ENCODE data around the gene SIX2. TPM values are rescaled to one million over a fixed set of nuclear protein-coding genes. Genes with fewer than 3 reads are reported as not detected.

The SIX2 gene
- total and polyA plus RNA-seq, 2 of the 8 experiments (the other 6 are each of a cell fraction or from before 2014, with no cell fraction given) = 0.47 to 1.0 TPM

DNA sequence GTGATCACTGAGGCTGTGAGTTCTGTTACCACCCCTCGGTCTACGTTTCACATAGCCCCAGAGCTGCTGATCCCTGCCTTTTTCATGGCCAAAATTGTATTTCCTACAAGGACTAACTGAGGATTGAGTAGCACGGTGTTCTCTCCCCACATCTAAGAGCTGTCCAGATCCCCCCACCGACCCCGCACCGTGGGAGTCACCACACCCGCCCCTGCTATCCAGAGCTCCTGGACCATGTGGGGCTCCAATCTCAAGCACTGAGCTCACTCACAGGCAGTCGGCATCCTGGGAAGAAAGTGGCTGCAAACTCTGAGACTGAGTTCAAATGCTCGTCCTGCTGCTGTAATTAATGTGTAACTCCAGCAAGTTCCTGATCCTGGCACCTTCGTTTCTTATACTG, 9.7 kb downstream of the SIX2 start (continued):
- TF ChIP-seq, protein P1, sequence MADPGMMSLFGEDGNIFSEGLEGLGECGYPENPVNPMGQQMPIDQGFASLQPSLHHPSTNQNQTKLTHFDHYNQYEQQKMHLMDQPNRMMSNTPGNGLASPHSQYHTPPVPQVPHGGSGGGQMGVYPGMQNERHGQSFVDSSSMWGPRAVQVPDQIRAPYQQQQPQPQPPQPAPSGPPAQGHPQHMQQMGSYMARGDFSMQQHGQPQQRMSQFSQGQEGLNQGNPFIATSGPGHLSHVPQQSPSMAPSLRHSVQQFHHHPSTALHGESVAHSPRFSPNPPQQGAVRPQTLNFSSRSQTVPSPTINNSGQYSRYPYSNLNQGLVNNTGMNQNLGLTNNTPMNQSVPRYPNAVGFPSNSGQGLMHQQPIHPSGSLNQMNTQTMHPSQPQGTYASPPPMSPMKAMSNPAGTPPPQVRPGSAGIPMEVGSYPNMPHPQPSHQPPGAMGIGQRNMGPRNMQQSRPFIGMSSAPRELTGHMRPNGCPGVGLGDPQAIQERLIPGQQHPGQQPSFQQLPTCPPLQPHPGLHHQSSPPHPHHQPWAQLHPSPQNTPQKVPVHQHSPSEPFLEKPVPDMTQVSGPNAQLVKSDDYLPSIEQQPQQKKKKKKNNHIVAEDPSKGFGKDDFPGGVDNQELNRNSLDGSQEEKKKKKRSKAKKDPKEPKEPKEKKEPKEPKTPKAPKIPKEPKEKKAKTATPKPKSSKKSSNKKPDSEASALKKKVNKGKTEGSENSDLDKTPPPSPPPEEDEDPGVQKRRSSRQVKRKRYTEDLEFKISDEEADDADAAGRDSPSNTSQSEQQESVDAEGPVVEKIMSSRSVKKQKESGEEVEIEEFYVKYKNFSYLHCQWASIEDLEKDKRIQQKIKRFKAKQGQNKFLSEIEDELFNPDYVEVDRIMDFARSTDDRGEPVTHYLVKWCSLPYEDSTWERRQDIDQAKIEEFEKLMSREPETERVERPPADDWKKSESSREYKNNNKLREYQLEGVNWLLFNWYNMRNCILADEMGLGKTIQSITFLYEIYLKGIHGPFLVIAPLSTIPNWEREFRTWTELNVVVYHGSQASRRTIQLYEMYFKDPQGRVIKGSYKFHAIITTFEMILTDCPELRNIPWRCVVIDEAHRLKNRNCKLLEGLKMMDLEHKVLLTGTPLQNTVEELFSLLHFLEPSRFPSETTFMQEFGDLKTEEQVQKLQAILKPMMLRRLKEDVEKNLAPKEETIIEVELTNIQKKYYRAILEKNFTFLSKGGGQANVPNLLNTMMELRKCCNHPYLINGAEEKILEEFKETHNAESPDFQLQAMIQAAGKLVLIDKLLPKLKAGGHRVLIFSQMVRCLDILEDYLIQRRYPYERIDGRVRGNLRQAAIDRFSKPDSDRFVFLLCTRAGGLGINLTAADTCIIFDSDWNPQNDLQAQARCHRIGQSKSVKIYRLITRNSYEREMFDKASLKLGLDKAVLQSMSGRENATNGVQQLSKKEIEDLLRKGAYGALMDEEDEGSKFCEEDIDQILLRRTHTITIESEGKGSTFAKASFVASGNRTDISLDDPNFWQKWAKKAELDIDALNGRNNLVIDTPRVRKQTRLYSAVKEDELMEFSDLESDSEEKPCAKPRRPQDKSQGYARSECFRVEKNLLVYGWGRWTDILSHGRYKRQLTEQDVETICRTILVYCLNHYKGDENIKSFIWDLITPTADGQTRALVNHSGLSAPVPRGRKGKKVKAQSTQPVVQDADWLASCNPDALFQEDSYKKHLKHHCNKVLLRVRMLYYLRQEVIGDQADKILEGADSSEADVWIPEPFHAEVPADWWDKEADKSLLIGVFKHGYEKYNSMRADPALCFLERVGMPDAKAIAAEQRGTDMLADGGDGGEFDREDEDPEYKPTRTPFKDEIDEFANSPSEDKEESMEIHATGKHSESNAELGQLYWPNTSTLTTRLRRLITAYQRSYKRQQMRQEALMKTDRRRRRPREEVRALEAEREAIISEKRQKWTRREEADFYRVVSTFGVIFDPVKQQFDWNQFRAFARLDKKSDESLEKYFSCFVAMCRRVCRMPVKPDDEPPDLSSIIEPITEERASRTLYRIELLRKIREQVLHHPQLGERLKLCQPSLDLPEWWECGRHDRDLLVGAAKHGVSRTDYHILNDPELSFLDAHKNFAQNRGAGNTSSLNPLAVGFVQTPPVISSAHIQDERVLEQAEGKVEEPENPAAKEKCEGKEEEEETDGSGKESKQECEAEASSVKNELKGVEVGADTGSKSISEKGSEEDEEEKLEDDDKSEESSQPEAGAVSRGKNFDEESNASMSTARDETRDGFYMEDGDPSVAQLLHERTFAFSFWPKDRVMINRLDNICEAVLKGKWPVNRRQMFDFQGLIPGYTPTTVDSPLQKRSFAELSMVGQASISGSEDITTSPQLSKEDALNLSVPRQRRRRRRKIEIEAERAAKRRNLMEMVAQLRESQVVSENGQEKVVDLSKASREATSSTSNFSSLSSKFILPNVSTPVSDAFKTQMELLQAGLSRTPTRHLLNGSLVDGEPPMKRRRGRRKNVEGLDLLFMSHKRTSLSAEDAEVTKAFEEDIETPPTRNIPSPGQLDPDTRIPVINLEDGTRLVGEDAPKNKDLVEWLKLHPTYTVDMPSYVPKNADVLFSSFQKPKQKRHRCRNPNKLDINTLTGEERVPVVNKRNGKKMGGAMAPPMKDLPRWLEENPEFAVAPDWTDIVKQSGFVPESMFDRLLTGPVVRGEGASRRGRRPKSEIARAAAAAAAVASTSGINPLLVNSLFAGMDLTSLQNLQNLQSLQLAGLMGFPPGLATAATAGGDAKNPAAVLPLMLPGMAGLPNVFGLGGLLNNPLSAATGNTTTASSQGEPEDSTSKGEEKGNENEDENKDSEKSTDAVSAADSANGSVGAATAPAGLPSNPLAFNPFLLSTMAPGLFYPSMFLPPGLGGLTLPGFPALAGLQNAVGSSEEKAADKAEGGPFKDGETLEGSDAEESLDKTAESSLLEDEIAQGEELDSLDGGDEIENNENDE (IDR thresholded peaks at IDR 0.05; ENCODE audit: insufficient replicate concordance, low read length) = no peak
- TF ChIP-seq CREB1 (IDR thresholded peaks at IDR 0.05) (no peak), KDM1A (IDR thresholded peaks at IDR 0.05; ENCODE audit: borderline replicate concordance, low read length) (no peak), POU5F1 (IDR thresholded peaks at IDR 0.05; ENCODE audit: low read depth, low read length) (no peak), EGR1 (IDR thresholded peaks at IDR 0.05; ENCODE audit: borderline replicate concordance, low read depth, low read length) (no peak), HDAC2 (IDR thresholded peaks at IDR 0.05; ENCODE audit: borderline replicate concordance in 1 of 2, low read depth in 2 of 2, low read length in 2 of 2) (no peak), RXRA (IDR thresholded peaks at IDR 0.05; ENCODE audit: insufficient read depth, low read depth, low read length) (no peak), RFX5 (IDR thresholded peaks at IDR 0.05; ENCODE audit: borderline replicate concordance, low read depth, low read length) (no peak)
- TF ChIP-seq, protein P2, sequence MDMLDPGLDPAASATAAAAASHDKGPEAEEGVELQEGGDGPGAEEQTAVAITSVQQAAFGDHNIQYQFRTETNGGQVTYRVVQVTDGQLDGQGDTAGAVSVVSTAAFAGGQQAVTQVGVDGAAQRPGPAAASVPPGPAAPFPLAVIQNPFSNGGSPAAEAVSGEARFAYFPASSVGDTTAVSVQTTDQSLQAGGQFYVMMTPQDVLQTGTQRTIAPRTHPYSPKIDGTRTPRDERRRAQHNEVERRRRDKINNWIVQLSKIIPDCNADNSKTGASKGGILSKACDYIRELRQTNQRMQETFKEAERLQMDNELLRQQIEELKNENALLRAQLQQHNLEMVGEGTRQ (IDR thresholded peaks at IDR 0.05; ENCODE audit: low read length) = no peak
